Effector CD8-positive, alpha-beta T cell (primary cell): ENCODE measurements around the gene PIGQ.

Experiments
- DNase-seq: peaks from one replicate; lab custom pipeline; 2025; lab: John Stamatoyannopoulos, UW

The PIGQ gene

DNA sequence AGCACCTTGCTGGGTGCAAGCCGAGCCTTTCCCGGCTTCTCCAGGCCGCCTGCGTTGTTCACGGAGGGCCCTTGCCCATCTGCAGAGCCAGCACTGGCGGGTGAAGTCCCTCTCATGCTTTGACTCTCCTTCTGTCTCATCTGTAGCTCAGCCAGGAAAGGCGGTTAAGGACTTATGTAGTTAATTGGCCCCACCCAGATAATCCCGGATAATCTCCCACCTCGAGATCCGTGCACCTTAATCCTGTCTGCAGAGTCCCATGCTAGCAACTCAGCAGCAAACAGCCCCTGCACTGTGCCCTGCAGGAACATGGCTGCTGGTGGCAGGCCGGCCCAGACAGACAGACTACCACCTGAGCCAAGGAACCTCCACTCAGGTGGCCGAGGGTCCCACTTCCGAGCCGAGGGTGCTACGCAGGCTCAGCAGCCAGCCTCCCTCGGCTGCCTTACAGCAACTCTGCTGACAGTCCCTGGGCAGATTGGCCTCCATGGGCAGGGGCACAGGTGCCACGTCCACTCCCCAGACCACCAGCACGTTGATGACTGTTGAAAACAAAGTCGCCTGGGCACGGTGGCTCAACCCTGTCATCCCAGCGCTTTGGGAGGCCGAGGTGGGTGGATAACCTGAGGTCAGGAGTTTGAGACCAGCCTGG lies 37.0 kb downstream of the PIGQ start:
- DNase-seq, result no peak

DNA sequence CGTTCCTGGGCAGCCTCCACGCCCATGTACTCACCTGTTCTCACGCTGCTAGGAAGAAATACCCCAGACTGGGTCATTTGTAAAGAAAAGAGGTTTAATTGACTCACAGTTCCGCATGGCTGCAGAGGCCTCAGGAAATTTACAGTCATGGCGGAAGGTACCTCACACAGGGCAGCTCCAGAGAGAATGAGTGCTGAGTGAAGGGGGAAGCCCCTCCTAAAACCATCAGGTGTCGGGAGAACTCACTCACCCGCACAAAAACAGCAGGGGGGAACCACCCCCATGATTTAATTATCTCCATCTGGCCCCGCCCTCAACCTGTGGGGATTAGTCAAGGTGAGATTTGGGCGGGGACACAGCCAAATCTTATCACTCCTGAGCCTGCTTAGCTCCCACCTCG lies 38.3 kb downstream of the PIGQ start:
- no peak for DNase-seq

DNA sequence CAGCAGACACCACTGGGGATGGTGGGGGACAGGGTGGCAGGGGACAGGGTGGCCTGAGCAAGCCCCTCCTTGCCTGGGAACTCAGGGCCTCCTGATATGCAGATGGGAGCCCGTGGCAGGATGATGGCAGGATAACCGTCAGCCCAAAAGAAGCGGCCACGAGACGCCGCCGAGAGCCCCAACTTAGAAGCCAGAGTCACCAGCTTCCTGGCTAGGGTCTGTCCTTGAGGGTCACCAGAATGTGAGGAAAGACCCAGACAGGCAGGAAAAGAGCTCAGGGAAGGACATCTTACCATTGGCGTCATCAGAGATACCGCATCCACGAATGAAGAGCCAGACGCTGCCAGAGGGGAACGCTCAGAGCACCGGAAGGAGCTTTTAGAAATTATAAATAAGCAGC lies 39.5 kb downstream of the PIGQ start:
- DNase-seq, result no peak

DNA sequence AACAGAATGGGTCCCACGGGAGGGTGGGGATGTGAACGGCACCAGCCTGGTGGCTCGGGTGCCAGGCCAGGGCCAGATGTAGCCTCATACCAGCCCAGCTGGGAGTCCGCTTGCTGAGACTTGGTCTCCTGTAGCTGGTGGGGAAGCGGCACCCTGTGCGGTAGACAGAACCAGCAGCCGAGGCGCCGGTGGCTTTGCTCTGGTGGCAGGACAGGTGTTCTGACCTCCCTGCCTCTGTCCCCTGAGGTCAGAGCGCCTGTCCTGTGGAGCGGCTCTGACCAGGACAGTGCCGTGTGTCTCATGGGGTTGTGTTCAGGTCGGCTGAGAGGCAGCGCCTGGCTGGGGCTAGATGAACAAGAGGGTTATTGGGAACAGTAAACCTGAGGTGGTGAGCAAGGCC lies 40.2 kb downstream of the PIGQ start:
- DNase-seq, result no peak

DNA sequence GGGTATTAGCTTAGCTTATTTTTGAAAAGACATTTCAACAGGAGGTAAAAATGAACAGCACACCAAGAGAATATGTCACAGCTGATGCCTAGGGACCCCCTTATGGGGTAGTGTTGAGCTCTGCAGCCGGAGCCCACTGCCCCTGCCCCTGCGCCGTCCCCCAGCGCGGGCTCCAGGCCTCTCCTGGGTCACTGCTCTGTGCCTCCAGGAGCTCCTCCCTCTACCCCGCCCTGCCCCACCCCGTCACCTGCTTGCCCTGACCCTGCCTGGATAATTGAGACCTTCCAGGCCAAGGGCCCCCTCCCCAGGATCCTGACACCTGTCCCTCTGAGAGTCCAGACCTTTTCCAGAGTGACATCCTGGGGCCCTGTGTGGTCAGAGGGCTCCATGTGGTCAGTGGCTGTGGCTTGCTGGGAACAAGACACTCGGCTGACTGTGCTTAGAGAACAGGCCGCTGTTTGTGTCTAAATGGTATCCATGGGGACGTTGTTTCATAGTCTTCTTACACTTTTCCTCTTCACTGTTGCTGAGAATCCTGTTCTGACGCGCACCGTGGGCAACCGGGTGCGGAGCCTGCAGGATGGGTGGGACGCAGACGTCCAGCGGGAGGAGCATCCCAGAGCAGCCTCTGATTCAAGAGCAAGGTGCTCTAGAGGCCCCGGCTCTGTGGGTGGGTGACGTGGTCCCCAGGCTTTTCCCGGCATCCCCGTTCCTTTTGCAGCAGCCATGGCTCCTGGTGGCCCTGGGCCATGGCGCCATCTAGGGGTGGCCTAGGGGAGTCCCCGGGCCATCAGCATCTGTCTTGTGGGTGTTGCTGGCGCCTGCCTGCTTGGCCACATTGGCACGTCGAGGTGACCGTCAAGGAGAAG lies 41.0 kb downstream of the PIGQ start:
- peak; percentile 12 for DNase-seq

DNA sequence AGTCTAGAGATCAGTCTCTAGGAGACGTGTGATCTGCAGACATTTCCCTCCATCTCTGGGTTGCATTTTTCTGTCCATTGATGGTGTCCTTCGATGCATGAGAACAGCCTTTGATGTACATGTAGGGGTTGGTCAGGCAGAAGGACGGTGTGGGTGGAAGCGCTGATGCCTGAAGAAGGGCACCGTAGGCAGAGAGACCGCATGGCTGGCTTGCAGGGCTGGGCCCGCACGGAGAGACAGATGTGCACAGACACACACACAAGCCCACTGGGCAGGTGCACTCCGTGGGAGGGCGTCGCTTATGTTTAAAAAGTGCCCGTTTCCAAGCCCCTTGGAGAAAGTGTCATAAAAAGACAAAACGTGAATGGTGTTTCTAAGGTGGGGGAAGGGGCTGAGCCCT lies 45.4 kb downstream of the PIGQ start:
- DNase-seq, result no peak

DNA sequence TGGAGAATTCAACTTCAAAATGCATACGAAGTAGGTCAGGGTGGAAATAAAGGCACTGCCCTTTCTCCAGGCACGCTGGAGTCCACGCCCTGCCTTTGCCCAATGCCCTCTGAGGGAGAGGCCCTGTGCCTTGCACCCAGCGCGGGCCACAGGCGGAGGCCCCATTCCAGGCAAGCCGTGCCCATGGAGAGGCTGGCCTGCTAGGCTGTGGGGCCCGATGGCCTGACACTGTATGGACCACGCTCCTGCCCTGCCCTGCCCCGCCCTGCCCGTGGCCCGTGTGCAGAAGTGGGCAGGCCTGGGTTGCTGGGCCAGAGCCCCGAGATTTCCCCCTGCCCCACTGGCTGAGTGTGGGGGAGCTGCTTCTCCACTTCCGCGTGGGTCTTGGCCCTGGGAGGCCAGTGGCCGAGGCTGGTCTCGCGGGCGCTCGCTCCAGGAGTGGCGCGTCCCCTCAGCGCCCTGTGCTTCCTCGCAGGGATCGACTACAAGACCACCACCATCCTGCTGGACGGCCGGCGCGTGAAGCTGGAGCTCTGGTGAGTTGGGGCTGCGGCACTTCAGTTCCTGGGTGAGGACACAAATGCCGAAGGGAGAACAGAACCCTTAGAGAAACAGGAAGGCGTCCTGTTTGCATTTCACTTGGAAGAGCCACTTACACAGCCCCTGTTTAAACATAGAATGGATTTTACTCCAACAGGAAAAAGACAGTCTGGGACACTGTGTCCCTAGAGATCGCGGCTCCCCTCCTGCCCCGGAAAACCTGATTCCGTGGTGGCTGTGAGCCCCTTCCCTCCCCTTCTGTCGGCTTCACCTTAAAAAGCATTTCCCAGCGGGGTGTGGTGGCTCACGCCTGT lies 47.2 kb downstream of the PIGQ start:
- DNase-seq, result no peak

DNA sequence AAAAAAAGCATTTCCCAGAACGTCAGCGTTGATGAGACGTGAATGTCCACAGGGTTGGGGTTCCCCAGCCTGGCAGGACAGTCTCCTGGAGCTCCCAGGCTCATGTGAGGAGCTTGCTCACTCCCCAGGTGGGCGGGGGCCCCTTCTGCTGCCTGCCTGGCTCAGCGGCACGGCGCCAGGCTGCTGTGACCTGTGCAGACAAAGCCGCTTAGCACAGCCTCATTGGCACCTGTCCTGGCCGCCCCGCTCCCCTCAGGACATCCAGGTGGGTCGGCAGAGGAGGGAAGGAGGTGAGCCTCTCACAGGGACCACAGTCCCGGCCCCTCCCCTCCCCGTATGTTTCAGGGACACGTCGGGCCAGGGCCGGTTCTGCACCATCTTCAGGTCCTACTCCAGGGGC lies 48.1 kb downstream of the PIGQ start:
- no peak for DNase-seq

DNA sequence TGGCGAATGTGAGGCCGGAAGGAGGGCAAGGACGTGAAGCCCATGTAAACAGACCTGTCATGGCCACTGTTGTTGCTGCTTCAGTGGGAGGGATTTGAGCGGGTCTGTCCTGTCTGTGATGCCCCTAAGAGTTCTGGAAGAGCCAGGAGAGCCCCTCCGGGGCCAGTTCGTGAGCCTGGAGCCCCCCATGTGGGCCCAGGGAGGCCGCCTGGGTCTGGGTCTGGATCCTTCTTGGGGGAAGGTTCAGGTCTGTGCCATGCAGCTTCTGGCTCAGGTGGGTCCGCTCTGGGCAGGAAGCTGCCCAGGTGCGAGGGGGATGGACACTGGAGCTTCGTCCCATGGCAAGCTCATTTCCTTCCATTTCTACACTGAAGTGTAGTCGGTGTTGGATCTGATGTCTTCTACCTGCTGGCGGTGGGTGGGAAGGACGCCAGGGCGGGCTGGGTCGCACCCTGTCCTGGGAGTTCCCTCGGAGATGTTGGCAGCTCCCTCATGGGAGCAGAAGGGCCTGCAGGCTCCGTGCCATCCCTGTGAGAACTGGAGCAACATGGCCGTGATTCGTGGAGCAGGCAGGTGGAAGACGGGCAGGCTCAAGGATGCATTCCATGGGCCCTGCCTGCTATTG lies 49.8 kb downstream of the PIGQ start:
- DNase-seq, result no peak

DNA sequence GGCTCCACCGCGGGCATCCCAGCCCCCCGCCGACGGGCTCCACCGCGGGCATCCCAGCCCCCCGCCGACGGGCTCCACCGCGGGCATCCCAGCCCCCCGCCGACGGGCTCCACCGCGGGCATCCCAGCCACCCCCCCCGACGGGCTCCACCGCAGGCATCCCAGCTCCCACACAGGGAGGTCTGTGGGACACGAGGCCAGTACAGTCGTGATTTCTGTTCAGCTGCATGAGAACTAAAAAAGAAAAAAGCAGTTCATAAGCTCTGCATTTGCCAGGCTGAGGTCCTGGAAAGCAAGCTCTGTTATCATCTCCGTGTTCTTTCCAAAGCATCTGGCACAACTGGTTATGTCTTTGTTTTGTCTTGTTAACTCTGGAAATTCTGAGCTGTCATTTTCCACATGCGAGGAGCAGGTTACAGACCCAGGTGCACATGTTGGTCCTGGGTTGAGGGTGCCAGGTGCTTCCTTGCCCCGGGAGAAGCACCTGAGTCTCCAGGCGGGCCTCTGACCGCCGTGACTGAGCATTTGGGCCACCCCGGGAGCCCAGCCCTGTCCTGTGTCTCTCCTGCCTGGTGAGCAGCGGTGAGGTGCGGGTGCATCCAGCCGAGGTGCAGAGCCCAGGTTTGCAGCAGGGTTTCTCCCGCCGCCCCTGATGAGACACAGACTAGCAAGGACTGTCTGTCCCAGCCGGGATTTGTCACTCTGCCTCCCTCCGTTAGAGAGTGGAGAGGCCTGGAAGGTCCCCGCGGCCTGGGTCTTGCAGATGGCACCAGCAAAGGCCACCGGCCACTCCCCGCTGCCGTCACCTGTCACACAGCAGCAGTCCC lies 51.1 kb downstream of the PIGQ start:
- no peak for DNase-seq

DNA sequence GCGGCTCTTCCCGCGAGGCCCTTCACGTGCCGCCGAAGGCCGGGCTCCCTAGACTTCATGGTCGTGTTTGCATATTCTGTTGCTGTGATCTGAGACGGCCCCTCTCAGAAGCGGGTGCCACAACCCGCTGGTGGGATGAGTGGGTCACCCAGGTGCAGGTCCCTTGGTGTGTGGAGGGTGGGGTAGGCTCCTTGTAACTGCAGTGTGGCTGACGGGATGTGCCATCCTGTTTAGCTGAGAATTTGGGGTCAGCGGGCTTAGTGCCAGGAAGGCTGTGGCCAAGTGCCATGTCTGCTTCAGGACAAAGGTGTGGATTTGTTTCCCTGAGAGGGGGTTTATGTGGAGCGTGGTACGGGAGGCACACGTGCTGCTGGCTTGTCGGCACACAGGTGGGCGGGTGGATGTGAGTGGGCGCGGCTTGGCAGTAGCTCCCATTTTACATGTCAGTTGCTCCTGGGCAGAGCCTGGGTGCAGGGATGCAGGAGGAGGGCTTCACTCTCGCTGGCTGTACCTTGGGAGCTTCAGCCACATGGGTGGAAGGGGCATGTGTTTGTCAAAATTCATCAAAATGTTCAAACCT lies 51.8 kb downstream of the PIGQ start:
- DNase-seq, result no peak

DNA sequence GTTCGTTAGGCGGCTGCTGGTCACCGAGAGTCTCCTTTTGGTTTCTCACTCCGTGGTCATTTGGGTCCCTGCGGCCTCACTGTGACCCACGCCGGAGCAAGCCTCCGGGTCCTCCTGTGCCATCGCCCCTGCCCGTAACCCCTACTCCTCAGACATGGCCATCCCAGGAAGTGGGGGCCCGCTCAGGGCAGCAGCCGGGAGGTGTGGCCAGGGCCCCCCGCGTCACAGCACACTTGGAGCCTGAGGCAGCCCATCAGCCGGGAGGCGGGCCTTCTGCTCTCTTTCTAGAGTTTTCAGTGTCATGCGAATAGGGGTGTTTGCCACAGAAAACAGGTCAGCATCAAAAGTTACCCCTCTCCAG lies 53.1 kb downstream of the PIGQ start:
- DNase-seq, result no peak

DNA sequence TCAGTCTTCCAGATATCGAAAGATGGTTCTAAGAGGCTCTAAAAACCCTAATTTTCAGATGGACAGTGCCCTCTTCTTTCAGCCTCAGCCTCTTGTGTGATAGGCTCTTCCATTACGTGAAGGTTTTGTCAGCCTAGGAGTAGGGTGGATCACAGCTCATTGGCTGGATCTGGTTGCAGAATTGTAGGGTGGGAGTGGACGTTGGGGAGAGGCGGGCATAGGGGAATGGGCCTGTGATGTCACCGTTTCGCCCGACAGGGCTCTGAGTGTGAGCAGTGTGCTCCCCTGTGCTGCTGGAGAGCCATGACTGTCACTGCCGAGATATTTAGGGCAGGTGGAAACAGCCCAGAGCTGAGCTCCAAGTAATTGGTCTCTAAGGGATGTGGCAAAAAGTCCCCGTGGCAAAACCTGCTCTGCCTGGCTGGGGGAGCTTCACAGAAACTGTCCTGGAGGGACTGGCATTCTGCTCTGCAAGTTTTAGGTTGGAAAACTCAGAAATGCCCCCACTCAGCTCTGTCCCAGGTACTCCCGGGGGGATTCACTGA lies 54.8 kb downstream of the PIGQ start:
- no peak for DNase-seq

DNA sequence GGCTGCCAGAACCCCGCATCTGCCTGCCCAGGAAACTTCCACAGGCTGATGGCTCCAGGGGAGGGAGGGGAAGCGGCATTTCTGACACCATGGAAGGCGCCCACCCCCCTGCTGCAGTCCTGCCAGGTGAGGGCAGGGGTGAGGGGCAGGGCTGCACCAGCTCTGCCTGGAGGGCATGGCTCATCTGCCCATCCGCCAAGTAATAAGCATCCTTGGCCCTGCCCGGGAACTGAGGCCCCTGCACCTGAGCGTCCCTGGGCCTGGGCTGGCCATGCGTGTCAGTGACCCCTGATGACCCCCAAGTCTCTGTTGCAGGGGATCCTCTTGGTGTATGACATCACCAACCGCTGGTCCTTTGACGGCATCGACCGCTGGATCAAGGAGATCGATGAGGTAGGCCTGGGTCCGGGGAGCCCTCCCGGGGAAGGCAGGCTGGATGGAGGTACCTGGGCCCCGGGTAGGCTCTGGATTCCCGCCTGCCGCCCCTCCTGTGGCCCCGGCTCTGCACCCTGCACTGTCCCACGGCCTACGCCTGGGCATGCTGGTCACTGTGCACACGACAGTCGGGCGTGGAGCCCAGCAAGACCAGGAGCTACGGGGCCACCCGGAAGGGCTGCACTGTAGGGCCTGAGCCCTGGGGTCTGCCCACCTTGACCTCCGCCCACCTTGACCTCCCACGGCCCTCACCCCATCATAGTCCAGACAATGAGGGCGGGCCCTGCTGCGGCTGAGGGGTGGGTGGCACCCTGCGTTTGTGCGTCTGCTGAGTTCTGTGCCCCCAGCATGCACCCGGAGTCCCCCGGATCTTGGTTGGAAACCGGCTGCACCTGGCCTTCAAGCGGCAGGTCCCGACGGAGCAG lies 55.6 kb downstream of the PIGQ start:
- DNase-seq, result no peak

DNA sequence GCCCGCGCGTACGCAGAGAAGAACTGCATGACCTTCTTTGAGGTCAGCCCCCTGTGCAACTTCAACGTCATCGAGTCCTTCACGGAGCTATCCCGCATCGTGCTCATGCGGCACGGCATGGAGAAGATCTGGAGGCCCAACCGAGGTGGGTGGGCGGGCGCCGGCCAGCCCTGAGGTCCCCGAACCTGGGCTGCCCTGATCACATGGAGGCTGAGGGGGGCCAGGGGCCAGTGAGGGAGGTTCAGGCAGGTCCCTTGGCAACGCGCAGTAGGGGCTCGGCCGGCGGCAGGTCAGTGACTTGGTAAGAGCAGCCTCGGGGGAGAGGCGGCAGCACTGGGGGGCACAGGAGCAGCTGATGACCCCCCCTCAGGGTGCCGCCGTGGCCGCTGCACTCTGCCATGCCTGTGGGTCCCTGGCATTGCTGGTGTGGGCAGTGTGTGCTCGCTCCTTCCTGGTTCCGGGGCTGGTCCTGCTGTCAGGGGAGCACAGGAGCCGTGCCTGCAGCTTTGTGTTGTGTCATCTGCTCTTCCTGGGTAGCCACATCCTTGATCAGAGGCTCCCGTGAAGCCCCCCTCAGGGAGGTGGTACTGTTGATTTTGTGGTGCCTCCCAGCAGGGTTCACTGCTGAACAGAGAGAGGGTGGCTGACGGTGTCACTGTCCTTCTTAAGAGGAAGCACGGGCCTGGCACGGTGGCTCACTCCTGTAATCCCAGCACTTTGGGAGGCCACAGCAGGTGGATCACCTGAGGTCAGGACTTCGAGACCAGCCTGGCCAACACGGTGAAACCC lies 56.4 kb downstream of the PIGQ start:
- no peak for DNase-seq

DNA sequence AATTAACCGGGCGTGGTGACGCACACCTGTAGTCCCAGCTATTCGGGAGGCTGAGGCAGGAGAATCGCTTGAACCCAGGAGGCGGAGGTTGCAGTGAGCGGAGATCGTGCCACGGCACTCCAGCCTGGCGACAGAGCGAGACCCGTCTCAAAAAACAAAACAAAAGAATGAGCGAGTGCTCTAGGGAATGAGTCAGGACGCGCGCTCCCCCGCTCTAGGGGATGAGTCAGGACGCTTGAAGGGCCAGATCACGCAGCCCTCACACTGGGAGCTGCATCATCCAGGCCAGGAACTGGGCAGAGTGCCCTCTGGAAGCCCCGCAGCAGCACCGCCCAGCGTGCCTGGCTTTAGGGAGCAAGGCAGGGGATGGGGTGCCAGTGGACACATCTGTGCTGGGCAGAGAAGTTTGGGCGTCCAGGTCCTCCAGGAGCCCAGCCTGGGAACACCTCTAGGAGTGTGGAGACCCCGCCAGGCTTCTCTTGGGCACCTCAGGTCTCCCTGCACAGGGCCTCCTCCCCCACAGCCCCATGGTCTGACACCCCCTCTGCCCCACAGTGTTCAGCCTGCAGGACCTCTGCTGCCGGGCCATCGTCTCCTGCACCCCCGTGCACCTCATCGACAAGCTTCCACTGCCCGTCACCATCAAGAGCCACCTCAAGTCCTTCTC lies 57.2 kb downstream of the PIGQ start:
- DNase-seq, result no peak

DNA sequence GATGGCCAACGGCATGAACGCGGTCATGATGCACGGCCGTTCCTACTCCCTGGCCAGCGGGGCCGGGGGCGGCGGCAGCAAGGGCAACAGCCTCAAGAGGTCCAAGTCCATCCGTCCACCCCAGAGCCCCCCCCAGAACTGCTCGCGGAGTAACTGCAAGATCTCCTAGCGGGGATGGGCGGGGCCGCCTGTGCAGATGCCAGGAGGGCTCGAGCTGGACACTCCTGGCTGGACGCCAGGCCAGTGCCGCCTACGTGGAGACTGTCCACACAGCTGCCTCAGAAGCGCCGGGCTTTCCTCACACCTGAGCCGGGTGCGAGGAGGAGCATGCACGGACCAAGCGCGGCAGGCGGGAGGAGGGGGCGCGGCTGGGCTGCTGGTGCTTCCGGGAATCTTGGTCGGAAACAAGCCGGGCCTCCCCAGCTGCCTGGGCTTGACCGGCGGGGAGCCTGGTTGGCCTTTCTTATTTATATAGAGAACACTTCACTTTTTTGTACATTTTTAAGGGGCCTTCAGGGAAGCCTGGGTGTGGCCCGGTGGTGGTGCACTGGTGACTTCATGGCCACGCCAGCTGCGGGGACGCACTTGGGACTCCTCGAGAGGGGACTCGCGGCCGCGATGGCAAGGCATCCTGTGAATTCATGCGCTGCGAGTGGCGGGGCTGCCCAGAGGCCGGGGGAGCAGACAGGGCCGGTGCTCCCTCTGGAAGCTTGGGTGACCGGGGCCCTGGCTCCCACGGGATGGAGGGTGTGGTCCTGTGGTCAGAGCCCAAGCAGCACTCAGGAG lies 57.9 kb downstream of the PIGQ start:
- DNase-seq, result no peak
